B cell (primary cell): Measurements from ENCODE around the gene PDLIM1. TPM values are rescaled to one million over a fixed set of nuclear protein-coding genes. Genes with fewer than 3 reads are reported as not detected.

Experiments
- ATAC-seq: fragments of 200-7000 bp; cut with Tn5 transposase; one replicate; pipeline ENCODE4 v1.10.0; 2021; ENCODE audit warnings: low read depth, mild to moderate bottlenecking, moderate number of reproducible peaks, moderate library complexity
- CTCF ChIA-PET: fragments of 350-600 bp; sonication (Branson Sonifier 250); formaldehyde crosslinking; loops from one replicate; lab custom pipeline; 2021; ENCODE audit warnings: antibody characterized with exemption, inconsistent platforms; lab: Charles Lee
- POLR2A ChIA-PET: fragments of 350-600 bp; sonication (Branson Sonifier 250); formaldehyde crosslinking; loops from one replicate; lab custom pipeline; 2021; ENCODE audit warnings: antibody characterized with exemption; lab: Charles Lee
- DNase-seq: peaks from one replicate; pipeline ENCODE4 v3.0.0; 2013
- H2AFZ ChIP-seq: 2 replicates; pipeline ENCODE4 v1.6.1; 2012; ENCODE audit warnings: mild to moderate bottlenecking, low read depth, low read length; ENCODE audit not compliant: insufficient read depth, poor library complexity, severe bottlenecking
- H3K27ac ChIP-seq, 2 donors: 1 replicate in 1 of 2; 2 replicates in 1 of 2; pipeline ENCODE4 v1.5.1; 2012 to 2013; ENCODE audit warnings: low read length in 2 of 2, mild to moderate bottlenecking in 2 of 2, moderate library complexity in 1 of 2
- H3K27me3 ChIP-seq, 4 experiments: fragments of 200-600 bp in 1 of 4; sonication (generic) in 1 of 4; replicated peaks in 1 of 4; 1 replicate in 2 of 4; 2 replicates in 2 of 4; pipeline versions ENCODE4 v1.6.1 to v1.7.0; 2013 to 2016; ENCODE audit warnings: low read length in 3 of 4, mild to moderate bottlenecking in 2 of 4, mixed read lengths in 1 of 4, moderate library complexity in 1 of 4; ENCODE audit not compliant: insufficient read depth in 4 of 4, control insufficient read depth in 3 of 4; ENCODE audit errors: control extremely low read depth in 1 of 4
- H3K36me3 ChIP-seq, 2 experiments: replicated peaks in 1 of 2; 1 replicate in 1 of 2; 2 replicates in 1 of 2; pipeline versions ENCODE4 v1.6.1 to v1.7.1; 2013; ENCODE audit warnings: low read length in 1 of 2; ENCODE audit not compliant: insufficient read depth in 2 of 2, control insufficient read depth in 1 of 2; ENCODE audit errors: control extremely low read depth in 1 of 2, extremely low read depth in 1 of 2
- H3K4me1 ChIP-seq, 2 donors: fragments of 200-600 bp in 1 of 2; sonication (generic) in 1 of 2; 1 replicate in 1 of 2; 2 replicates in 1 of 2; pipeline versions ENCODE4 v1.5.1 to v1.6.1; 2013 to 2017; ENCODE audit warnings: low read length in 2 of 2; ENCODE audit not compliant: control insufficient read depth in 2 of 2, insufficient read depth in 2 of 2
- H3K4me2 ChIP-seq: replicated peaks from 2 replicates; pipeline ENCODE3; 2012; ENCODE audit warnings: mild to moderate bottlenecking, low read depth, low read length; ENCODE audit not compliant: poor library complexity, severe bottlenecking
- H3K4me3 ChIP-seq, 5 experiments: fragments of 200-600 bp in 1 of 5; sonication (generic) in 1 of 5; 1 replicate in 3 of 5; 2 replicates in 2 of 5; pipeline versions ENCODE4 v1.5.1 to v1.7.0; 2011 to 2016; ENCODE audit warnings: low read length in 4 of 5, mild to moderate bottlenecking in 4 of 5, low read depth in 2 of 5, control low read depth in 1 of 5, moderate library complexity in 1 of 5; ENCODE audit not compliant: insufficient read depth in 1 of 5; ENCODE audit errors: control extremely low read depth in 1 of 5, extremely low read depth in 1 of 5
- H3K79me2 ChIP-seq: fragments of 200-600 bp; sonication (generic); one replicate; pipeline ENCODE4 v1.6.0; 2016; ENCODE audit warnings: low read length; ENCODE audit not compliant: control insufficient read depth, insufficient read depth
- H3K9ac ChIP-seq: fragments of 200-600 bp; sonication (generic); 2 replicates; pipeline ENCODE4 v1.6.1; 2017; ENCODE audit warnings: mild to moderate bottlenecking, low read length, moderate library complexity
- H3K9me3 ChIP-seq, 3 donors: one replicate each; pipeline versions ENCODE4 v1.6.1 to v1.7.1; 2013; ENCODE audit warnings: low read length in 2 of 3; ENCODE audit not compliant: control insufficient read depth in 2 of 3, insufficient read depth in 1 of 3; ENCODE audit errors: control extremely low read depth in 1 of 3
- H4K20me1 ChIP-seq: 2 replicates; pipeline ENCODE4 v1.6.0; 2012; ENCODE audit warnings: mild to moderate bottlenecking, low read length; ENCODE audit not compliant: insufficient read depth, control insufficient read depth, poor library complexity, severe bottlenecking
- H3K27ac Mint-ChIP-seq: one replicate; pipeline ENCODE4 v1.8.0; 2021; ENCODE audit warnings: mixed read lengths
- H3K27me3 Mint-ChIP-seq: one replicate; pipeline ENCODE4 v1.8.0; 2021; ENCODE audit warnings: mixed read lengths
- H3K4me1 Mint-ChIP-seq: one replicate; pipeline ENCODE4 v1.8.0; 2021; ENCODE audit warnings: mixed read lengths
- H3K4me3 Mint-ChIP-seq: one replicate; pipeline ENCODE4 v1.8.0; 2021; ENCODE audit warnings: mixed read lengths
- H3K9me3 Mint-ChIP-seq: one replicate; pipeline ENCODE4 v1.8.0; 2022; ENCODE audit warnings: mixed read lengths; ENCODE audit not compliant: insufficient read depth
- EZH2 ChIP-seq: IDR thresholded peaks from 2 replicates; pipeline ENCODE4 v1.6.1; 2012; ENCODE audit warnings: borderline replicate concordance, low read depth, mild to moderate bottlenecking, moderate library complexity, low read length; ENCODE audit not compliant: insufficient read depth, poor library complexity, severe bottlenecking
- WGBS: methylation state at CpG from one replicate; pipeline ENCODE4 v1.1.5; 2013; ENCODE audit warnings: missing lambda C conversion rate; ENCODE audit not compliant: insufficient coverage; 5-methylcytosine and 5-hydroxymethylcytosine counted together
- intact Hi-C: fragments of 100-400 bp; cut with micrococcal nuclease; formaldehyde crosslinking; loops from one replicate; pipeline ENCODE4 v1.10.0; 2022
- polyA plus RNA-seq: library from polyadenylated mRNA; depleted of rRNA; stranded (reverse); fragments of >200 nt; gene quantifications from 2 replicates; pipeline ENCODE4 v1.2.3, GENCODE V29; 2012
- total RNA-seq, 2 donors: library from RNA; stranded (reverse); fragments of 120-200 nt in 1 of 2; gene quantifications; 1 replicate in 1 of 2; 2 replicates in 1 of 2; pipeline versions ENCODE4 v1.2.3 to v1.2.4, GENCODE V29; 2013 to 2022
- TF ChIP-seq, protein P1 (sequence below): fragments of 200-600 bp; IDR thresholded peaks from one replicate; pipeline ENCODE4 v1.8.0; 2022; ENCODE audit warnings: antibody characterized with exemption, mild to moderate bottlenecking

Gene PDLIM1
- total and polyA plus RNA-seq, 2 donors (not counting 1 experiment from before 2014, with no cell fraction given), result 123 to 135 TPM

DNA sequence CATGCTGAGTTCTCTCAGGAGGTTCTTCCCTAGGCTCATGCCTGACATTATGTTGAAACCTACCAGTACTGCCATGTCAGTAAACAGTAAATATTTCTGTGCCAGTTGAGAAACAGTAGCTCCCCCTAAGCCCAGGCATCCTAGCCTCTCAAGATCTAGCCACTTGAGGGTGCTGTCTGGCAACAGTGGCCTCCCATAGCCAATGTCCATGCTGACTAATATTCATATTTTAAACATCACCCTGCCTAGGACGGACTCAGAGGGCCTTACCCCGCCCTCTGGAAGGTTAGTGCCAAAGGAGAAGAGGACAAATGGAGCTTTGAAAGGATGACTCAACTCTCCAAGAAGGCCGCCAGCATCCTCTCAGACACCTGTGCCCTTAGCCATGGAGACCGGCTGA, 89.1 kb downstream of the PDLIM1 start:
- intact Hi-C loops, result no loop called here
- no peak for TF ChIP-seq EZH2
- TF ChIP-seq, protein P1, sequence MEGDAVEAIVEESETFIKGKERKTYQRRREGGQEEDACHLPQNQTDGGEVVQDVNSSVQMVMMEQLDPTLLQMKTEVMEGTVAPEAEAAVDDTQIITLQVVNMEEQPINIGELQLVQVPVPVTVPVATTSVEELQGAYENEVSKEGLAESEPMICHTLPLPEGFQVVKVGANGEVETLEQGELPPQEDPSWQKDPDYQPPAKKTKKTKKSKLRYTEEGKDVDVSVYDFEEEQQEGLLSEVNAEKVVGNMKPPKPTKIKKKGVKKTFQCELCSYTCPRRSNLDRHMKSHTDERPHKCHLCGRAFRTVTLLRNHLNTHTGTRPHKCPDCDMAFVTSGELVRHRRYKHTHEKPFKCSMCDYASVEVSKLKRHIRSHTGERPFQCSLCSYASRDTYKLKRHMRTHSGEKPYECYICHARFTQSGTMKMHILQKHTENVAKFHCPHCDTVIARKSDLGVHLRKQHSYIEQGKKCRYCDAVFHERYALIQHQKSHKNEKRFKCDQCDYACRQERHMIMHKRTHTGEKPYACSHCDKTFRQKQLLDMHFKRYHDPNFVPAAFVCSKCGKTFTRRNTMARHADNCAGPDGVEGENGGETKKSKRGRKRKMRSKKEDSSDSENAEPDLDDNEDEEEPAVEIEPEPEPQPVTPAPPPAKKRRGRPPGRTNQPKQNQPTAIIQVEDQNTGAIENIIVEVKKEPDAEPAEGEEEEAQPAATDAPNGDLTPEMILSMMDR, result no peak
- Histone ChIP-seq H3K27ac (no peak overlapping the region), H3K4me2 (no peak overlapping the region), H3K4me1 (no peaks in the 10 kb centered on the region), H3K79me2 (no peaks in the 10 kb centered on the region), H3K36me3 (no peaks in the 10 kb centered on the region), H2AFZ (no peak overlapping the region), H3K9me3 (no peaks in the 10 kb centered on the region), H3K9ac (no peak overlapping the region), H4K20me1 (no peaks in the 10 kb centered on the region), H3K27me3 (no peaks in the 10 kb centered on the region), H3K4me3 (no peak overlapping the region)
- CTCF ChIA-PET, result interaction anchor here (2.0 kb wide), 1 partner anchor 161 kb away, joined by 7 read pairs; no protein-coding TSS in a partner anchor
- no peak overlapping the region for H3K27ac Mint-ChIP-seq
- POLR2A ChIA-PET, result no interaction called here
- ATAC-seq (no peak), DNase-seq (no peak)
- H3K27me3 Mint-ChIP-seq, result no peaks in the 10 kb centered on the region
- H3K4me1 Mint-ChIP-seq, result no peaks in the 10 kb centered on the region
- 100% methylated on average over 3 of the region's 4 CpGs for WGBS
- no peaks in the 10 kb centered on the region for H3K9me3 Mint-ChIP-seq
- H3K4me3 Mint-ChIP-seq, result no peak overlapping the region

GRCh38 chr10:95196046-95196445, 94.8 kb downstream of the PDLIM1 start:
- Histone ChIP-seq H4K20me1 (no peaks in the 10 kb centered on the region), H3K4me1 (no peaks in the 10 kb centered on the region), H2AFZ (no peak overlapping the region), H3K36me3 (no peaks in the 10 kb centered on the region), H3K27me3 (no peaks in the 10 kb centered on the region), H3K4me3 (no peak overlapping the region), H3K27ac (no peak overlapping the region), H3K9me3 (no peaks in the 10 kb centered on the region), H3K4me2 (no peak overlapping the region), H3K9ac (no peak overlapping the region), H3K79me2 (no peaks in the 10 kb centered on the region)
- no peaks in the 10 kb centered on the region for H3K27me3 Mint-ChIP-seq
- intact Hi-C loops, result no loop called here
- ChIA-PET CTCF (no interaction called here), POLR2A (no interaction called here)
- 94% methylated on average over 2 of the region's 3 CpGs for WGBS
- no peaks in the 10 kb centered on the region for H3K9me3 Mint-ChIP-seq
- H3K4me3 Mint-ChIP-seq, result no peak overlapping the region
- DNase-seq, result no peak
- no peak for TF ChIP-seq EZH2
- TF ChIP-seq, protein P1, result no peak
- no peak overlapping the region for H3K27ac Mint-ChIP-seq
- no peaks in the 10 kb centered on the region for H3K4me1 Mint-ChIP-seq
- ATAC-seq, result no peak
